Progenitor cell of endocrine pancreas (in vitro differentiated cells): ENCODE data around the gene LDLRAD4. TPM values are rescaled to one million over a fixed set of nuclear protein-coding genes. Genes with fewer than 3 reads are reported as not detected.

Experiments
- DNase-seq: peaks from one replicate; pipeline ENCODE4 v3.0.0; 2021; ENCODE audit warnings: low spot score; ENCODE audit not compliant: unreplicated experiment
- H3K27ac Mint-ChIP-seq: 2 replicates; pipeline ENCODE4 v1.8.0; 2021; ENCODE audit warnings: mild to moderate bottlenecking, moderate library complexity, mixed read lengths
- H3K27me3 Mint-ChIP-seq: 2 replicates; pipeline ENCODE4 v1.8.0; 2021; ENCODE audit warnings: mixed read lengths
- H3K36me3 Mint-ChIP-seq: 2 replicates; pipeline ENCODE4 v1.8.0; 2022; ENCODE audit warnings: mixed read lengths; ENCODE audit not compliant: insufficient read depth
- H3K4me1 Mint-ChIP-seq: 2 replicates; pipeline ENCODE4 v1.8.0; 2021; ENCODE audit warnings: low read depth, mixed read lengths
- H3K4me3 Mint-ChIP-seq: 2 replicates; pipeline ENCODE4 v1.8.0; 2021; ENCODE audit warnings: low read depth, mild to moderate bottlenecking, moderate library complexity, mixed read lengths
- H3K9me3 Mint-ChIP-seq: 2 replicates; pipeline ENCODE4 v1.8.0; 2021; ENCODE audit warnings: low read depth, mixed read lengths
- total RNA-seq: library from RNA; stranded (reverse); gene quantifications from 2 replicates; pipeline ENCODE4 v1.2.1, GENCODE V29; 2021
- TF ChIP-seq, protein P1 (sequence below): fragments of 200-600 bp; sonication (generic); IDR thresholded peaks from one replicate; pipeline ENCODE4 v1.5.0; 2021; ENCODE audit warnings: antibody characterized with exemption, mild to moderate bottlenecking; ENCODE audit not compliant: unreplicated experiment

LDLRAD4 gene
- total RNA-seq, 1 donor from 2014 or later, result 3.8 TPM

DNA sequence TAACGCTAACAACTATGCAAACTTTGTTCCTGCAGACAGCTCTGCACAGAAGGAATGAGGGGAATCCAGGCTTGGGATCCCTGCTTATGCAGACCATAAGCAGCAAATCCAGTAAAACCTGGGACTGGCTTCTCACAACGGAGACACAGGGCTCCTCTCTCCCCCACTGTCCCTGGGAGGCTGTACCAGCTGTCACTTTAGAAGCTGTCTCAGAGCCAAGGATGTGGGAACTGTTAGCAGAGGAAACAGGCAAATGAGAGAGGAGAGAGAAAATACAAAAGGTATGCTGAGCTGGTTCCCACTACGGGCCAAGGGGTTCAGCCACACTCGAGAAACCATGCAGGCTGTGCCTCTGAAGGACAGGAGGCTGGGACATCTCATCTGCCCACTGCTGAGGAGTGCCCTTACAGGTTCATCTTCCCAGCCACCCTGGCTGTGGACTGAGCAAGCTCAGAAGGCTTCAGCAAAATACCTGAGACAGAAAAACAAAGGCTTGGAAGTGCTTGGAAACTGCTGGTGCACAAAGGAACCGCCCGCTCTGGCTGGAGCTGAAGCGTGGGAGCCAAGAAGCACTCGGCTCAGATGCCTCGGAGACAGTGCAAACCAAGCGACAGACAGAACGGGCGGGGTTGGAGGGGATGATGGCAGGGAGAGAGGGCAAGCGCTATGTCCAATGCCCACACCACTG, 435.3 kb downstream of the LDLRAD4 start:
- TF ChIP-seq, protein P1, sequence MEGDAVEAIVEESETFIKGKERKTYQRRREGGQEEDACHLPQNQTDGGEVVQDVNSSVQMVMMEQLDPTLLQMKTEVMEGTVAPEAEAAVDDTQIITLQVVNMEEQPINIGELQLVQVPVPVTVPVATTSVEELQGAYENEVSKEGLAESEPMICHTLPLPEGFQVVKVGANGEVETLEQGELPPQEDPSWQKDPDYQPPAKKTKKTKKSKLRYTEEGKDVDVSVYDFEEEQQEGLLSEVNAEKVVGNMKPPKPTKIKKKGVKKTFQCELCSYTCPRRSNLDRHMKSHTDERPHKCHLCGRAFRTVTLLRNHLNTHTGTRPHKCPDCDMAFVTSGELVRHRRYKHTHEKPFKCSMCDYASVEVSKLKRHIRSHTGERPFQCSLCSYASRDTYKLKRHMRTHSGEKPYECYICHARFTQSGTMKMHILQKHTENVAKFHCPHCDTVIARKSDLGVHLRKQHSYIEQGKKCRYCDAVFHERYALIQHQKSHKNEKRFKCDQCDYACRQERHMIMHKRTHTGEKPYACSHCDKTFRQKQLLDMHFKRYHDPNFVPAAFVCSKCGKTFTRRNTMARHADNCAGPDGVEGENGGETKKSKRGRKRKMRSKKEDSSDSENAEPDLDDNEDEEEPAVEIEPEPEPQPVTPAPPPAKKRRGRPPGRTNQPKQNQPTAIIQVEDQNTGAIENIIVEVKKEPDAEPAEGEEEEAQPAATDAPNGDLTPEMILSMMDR, result no peak
- Mint-ChIP-seq H3K36me3 (no peaks in the 10 kb centered on the region), H3K4me1 (peaks cover 3% of the 10 kb centered on the region), H3K4me3 (no peak overlapping the region), H3K27me3 (no peaks in the 10 kb centered on the region), H3K9me3 (no peaks in the 10 kb centered on the region), H3K27ac (no peak overlapping the region)
- DNase-seq, result no peak

DNA sequence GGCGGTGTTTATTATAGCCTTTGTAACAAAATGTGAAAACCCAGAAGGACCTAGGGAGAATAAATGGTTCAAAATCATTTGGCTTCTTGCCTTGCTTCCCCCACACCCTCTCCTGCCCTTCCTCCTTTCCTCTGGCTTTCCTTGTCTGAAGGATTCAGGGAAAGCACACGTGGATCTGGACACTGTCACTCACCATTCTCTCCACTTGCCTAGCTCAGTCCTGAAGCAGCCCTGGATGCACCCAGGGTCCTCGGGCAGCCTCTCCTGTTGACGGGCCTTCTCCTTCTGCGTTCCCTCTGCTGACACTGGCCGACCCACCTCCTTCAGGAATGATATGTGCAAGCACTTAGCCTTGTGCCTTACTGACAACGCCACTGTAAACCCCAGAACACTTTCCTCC, 439.4 kb downstream of the LDLRAD4 start:
- TF ChIP-seq, protein P1, result no peak
- no peak overlapping the region for H3K27ac Mint-ChIP-seq
- no peak for DNase-seq
- no peaks in the 10 kb centered on the region for H3K9me3 Mint-ChIP-seq
- peaks cover 3% of the 10 kb centered on the region for H3K4me1 Mint-ChIP-seq
- H3K36me3 Mint-ChIP-seq, result no peaks in the 10 kb centered on the region
- H3K27me3 Mint-ChIP-seq, result no peaks in the 10 kb centered on the region
- H3K4me3 Mint-ChIP-seq, result no peak overlapping the region

DNA sequence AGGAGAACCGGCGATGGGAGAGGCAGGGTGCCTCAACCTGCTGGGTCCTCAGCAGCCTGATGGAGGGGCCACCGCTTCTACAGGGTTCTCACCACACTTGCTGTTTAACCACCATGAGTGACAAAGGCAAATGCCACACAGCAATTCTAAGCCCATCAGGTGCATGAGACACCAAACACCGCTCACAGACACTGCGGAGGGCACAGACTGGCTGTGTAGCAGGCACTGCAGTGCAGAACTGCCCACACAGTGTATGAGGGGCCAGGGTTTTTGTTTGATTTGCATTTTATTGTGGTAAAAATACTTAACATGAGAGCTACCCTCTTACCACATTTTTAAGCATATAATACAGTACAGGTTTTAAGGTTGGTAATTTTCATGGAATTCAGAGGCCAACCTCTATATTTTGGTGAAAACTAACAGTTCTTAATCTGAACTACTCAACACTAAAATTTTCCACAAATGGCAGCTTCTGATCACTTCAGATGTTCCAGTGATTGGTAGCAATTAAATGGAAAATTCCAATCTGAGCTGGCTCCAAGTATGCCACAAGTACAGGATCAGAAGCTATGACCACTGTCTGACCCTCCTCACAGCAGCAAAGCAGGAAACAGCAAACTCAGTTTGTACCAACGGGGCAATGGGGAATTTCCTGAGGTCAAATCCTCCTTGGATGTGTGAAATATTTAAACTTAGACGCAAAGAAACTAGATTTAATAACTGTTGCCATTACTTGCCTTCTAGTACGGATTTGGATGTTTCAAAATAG, 440.1 kb downstream of the LDLRAD4 start:
- no peak overlapping the region for H3K4me3 Mint-ChIP-seq
- H3K4me1 Mint-ChIP-seq, result peaks cover 3% of the 10 kb centered on the region
- H3K27ac Mint-ChIP-seq, result no peak overlapping the region
- no peaks in the 10 kb centered on the region for H3K36me3 Mint-ChIP-seq
- H3K27me3 Mint-ChIP-seq, result no peaks in the 10 kb centered on the region
- no peak for DNase-seq
- H3K9me3 Mint-ChIP-seq, result no peaks in the 10 kb centered on the region
- TF ChIP-seq, protein P1, result no peak

DNA sequence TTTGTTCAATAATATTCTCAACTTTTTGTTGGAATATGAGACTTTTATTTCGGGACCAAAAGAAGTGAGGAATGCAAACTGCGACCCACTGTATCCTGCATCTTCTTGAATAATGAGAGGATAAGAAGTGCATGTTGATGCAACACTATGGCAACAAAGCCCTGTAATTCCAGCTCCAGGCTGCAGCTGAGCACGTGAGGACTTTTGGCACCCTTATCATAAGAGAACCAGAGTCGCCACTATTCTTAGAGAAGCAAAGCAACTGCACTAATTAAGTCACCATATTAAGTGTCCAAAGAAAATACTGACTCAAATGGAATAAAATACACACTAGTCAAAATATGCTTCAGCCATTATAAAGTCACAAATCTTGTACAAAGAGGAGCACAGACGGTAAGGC, 441.9 kb downstream of the LDLRAD4 start:
- DNase-seq, result no peak
- no peak overlapping the region for H3K4me3 Mint-ChIP-seq
- no peaks in the 10 kb centered on the region for H3K4me1 Mint-ChIP-seq
- H3K36me3 Mint-ChIP-seq, result no peaks in the 10 kb centered on the region
- no peak overlapping the region for H3K27ac Mint-ChIP-seq
- H3K27me3 Mint-ChIP-seq, result no peaks in the 10 kb centered on the region
- H3K9me3 Mint-ChIP-seq, result no peaks in the 10 kb centered on the region
- TF ChIP-seq, protein P1, result no peak

DNA sequence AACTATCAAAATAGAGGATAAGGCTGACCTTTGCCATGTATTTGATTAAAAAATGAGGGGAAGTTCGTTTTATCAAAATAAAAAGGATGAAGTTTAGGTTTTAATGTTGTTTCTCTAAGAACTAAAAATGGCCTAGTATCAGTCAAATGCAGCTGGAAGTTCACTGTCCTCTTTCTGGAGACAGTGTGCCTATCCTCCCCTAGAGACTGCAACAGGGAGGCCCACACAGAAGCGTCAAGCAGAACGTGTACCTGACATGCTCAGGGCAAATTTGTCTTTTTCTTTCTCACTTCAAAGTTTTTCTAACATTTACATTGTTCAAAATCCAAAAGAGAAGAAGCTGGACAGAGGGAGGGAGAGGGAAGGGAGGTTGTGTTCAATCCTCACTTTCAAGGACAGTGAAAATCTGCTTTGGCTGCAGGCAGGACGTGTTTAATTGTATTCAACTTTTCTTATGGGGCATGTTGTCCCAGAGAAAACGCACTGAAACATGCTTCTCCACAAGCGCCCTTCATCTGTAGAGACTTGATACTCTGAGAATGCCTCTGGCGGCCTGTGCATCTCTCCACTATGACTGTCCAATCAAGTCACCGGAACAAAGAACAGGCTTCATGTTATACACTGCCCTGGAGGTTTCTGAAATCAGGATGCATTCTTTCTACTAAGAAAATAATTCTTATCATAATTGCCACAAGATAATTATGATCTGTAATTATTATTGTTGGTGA, 442.7 kb downstream of the LDLRAD4 start:
- Mint-ChIP-seq H3K9me3 (no peaks in the 10 kb centered on the region), H3K4me3 (no peak overlapping the region), H3K27ac (no peak overlapping the region), H3K27me3 (no peaks in the 10 kb centered on the region), H3K36me3 (no peaks in the 10 kb centered on the region), H3K4me1 (no peaks in the 10 kb centered on the region)
- no peak for DNase-seq
- TF ChIP-seq, protein P1, result no peak
